ENCODE data around the gene AMBRA1.

GRCh38 chr11:46356924-46357482 lies 236.8 kb downstream of the AMBRA1 start:
- TF ChIP-seq, protein P1, sequence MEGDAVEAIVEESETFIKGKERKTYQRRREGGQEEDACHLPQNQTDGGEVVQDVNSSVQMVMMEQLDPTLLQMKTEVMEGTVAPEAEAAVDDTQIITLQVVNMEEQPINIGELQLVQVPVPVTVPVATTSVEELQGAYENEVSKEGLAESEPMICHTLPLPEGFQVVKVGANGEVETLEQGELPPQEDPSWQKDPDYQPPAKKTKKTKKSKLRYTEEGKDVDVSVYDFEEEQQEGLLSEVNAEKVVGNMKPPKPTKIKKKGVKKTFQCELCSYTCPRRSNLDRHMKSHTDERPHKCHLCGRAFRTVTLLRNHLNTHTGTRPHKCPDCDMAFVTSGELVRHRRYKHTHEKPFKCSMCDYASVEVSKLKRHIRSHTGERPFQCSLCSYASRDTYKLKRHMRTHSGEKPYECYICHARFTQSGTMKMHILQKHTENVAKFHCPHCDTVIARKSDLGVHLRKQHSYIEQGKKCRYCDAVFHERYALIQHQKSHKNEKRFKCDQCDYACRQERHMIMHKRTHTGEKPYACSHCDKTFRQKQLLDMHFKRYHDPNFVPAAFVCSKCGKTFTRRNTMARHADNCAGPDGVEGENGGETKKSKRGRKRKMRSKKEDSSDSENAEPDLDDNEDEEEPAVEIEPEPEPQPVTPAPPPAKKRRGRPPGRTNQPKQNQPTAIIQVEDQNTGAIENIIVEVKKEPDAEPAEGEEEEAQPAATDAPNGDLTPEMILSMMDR (conservative IDR thresholded peaks at IDR 0.05), result no peak
- no peak for TF ChIP-seq ZFX (IDR thresholded peaks at IDR 0.05)

Measured in C4-2B (cell line).